Activated T-cell treated with anti-CD3 and anti-CD28 coated beads, Interleukin-2, amount 50 U/mL, for 24 hours (primary cell): ENCODE data around the gene LMO7.
"Not testable (repeated sequence)": the region's sequence is repeated elsewhere in the genome, so short reads cannot be mapped to it uniquely, and the experiment has no call there.

ENCODE experiments used
- DNase-seq: peaks from one replicate; pipeline ENCODE4 v3.0.0-alpha.2; 2020
- H3K27ac Mint-ChIP-seq: 2 replicates; pipeline ENCODE4 v1.8.0; 2020; ENCODE audit warnings: mild to moderate bottlenecking, mixed read lengths
- H3K27me3 Mint-ChIP-seq: 2 replicates; pipeline ENCODE4 v1.8.0; 2020; ENCODE audit warnings: mixed read lengths
- H3K36me3 Mint-ChIP-seq: 2 replicates; pipeline ENCODE4 v1.8.0; 2020; ENCODE audit warnings: low read depth, mixed read lengths
- H3K4me1 Mint-ChIP-seq: 2 replicates; pipeline ENCODE4 v1.8.0; 2020; ENCODE audit warnings: low read depth, mixed read lengths
- H3K4me3 Mint-ChIP-seq: 2 replicates; pipeline ENCODE4 v1.8.0; 2020; ENCODE audit warnings: mild to moderate bottlenecking, moderate library complexity, mixed read lengths
- H3K9me3 Mint-ChIP-seq: 2 replicates; pipeline ENCODE4 v1.8.0; 2020; ENCODE audit warnings: mixed read lengths

Gene LMO7

GRCh38 chr13:75666646-75667351, 30.7 kb downstream of the LMO7 start:
- H3K4me1 Mint-ChIP-seq, result no peaks in the 10 kb centered on the region
- no peaks in the 10 kb centered on the region for H3K36me3 Mint-ChIP-seq
- H3K9me3 Mint-ChIP-seq, result no peaks in the 10 kb centered on the region
- H3K4me3 Mint-ChIP-seq, result no peak overlapping the region
- no peaks in the 10 kb centered on the region for H3K27me3 Mint-ChIP-seq
- H3K27ac Mint-ChIP-seq, result no peak overlapping the region
- no peak for DNase-seq

- Mint-ChIP-seq H3K27me3 (no peaks in the 10 kb centered on the region), H3K27ac (no peak overlapping the region), H3K9me3 (no peaks in the 10 kb centered on the region), H3K4me3 (no peak overlapping the region), H3K4me1 (no peaks in the 10 kb centered on the region), H3K36me3 (no peaks in the 10 kb centered on the region)
- DNase-seq, result no peak
Measured at GRCh38 chr13:75669706-75670105, 33.6 kb downstream of the LMO7 start.

- Mint-ChIP-seq H3K4me1 (no peaks in the 10 kb centered on the region), H3K36me3 (no peaks in the 10 kb centered on the region), H3K9me3 (no peaks in the 10 kb centered on the region), H3K27ac (no peak overlapping the region), H3K4me3 (no peak overlapping the region), H3K27me3 (no peaks in the 10 kb centered on the region)
- no peak for DNase-seq
Measured at GRCh38 chr13:75670496-75670895, 34.4 kb downstream of the LMO7 start.

- Mint-ChIP-seq H3K4me1 (no peaks in the 10 kb centered on the region), H3K36me3 (no peaks in the 10 kb centered on the region), H3K9me3 (no peaks in the 10 kb centered on the region), H3K27me3 (no peaks in the 10 kb centered on the region), H3K4me3 (no peak overlapping the region), H3K27ac (no peak overlapping the region)
- no peak for DNase-seq
Measured at GRCh38 chr13:75675421-75675820, 39.3 kb downstream of the LMO7 start.

GRCh38 chr13:75679459-75679858, 43.3 kb downstream of the LMO7 start:
- no peak for DNase-seq
- Mint-ChIP-seq H3K27ac (no peak overlapping the region), H3K9me3 (no peaks in the 10 kb centered on the region), H3K4me1 (no peaks in the 10 kb centered on the region), H3K27me3 (no peaks in the 10 kb centered on the region), H3K36me3 (no peaks in the 10 kb centered on the region), H3K4me3 (no peak overlapping the region)

GRCh38 chr13:75680251-75680650, 44.1 kb downstream of the LMO7 start:
- not testable (repeated sequence) for H3K27ac Mint-ChIP-seq, H3K9me3 Mint-ChIP-seq, H3K36me3 Mint-ChIP-seq, H3K4me3 Mint-ChIP-seq, H3K27me3 Mint-ChIP-seq, H3K4me1 Mint-ChIP-seq, DNase-seq

- no peaks in the 10 kb centered on the region for H3K9me3 Mint-ChIP-seq
- H3K27ac Mint-ChIP-seq, result no peak overlapping the region
- H3K4me3 Mint-ChIP-seq, result no peak overlapping the region
- H3K4me1 Mint-ChIP-seq, result peaks cover 8% of the 10 kb centered on the region
- H3K36me3 Mint-ChIP-seq, result no peaks in the 10 kb centered on the region
- no peaks in the 10 kb centered on the region for H3K27me3 Mint-ChIP-seq
- DNase-seq, result no peak
Measured at GRCh38 chr13:75682326-75682725, 46.2 kb downstream of the LMO7 start.

- no peak for DNase-seq
- no peak overlapping the region for H3K4me3 Mint-ChIP-seq
- H3K9me3 Mint-ChIP-seq, result no peaks in the 10 kb centered on the region
- no peaks in the 10 kb centered on the region for H3K27me3 Mint-ChIP-seq
- H3K4me1 Mint-ChIP-seq, result peaks cover 8% of the 10 kb centered on the region
- H3K36me3 Mint-ChIP-seq, result no peaks in the 10 kb centered on the region
- no peak overlapping the region for H3K27ac Mint-ChIP-seq
Measured at GRCh38 chr13:75685239-75685697, 49.1 kb downstream of the LMO7 start.

- no peak for DNase-seq
- Mint-ChIP-seq H3K4me1 (peaks cover 13% of the 10 kb centered on the region), H3K27me3 (no peaks in the 10 kb centered on the region), H3K27ac (no peak overlapping the region), H3K9me3 (no peaks in the 10 kb centered on the region), H3K4me3 (no peak overlapping the region), H3K36me3 (no peaks in the 10 kb centered on the region)
Measured at GRCh38 chr13:75687150-75687763, 51.1 kb downstream of the LMO7 start.

- Mint-ChIP-seq H3K36me3 (no peaks in the 10 kb centered on the region), H3K27ac (no peak overlapping the region), H3K4me3 (no peak overlapping the region), H3K4me1 (peaks cover 13% of the 10 kb centered on the region), H3K27me3 (no peaks in the 10 kb centered on the region), H3K9me3 (no peaks in the 10 kb centered on the region)
- no peak for DNase-seq
Measured at GRCh38 chr13:75689686-75690085, 53.6 kb downstream of the LMO7 start.

GRCh38 chr13:75690607-75691006, 54.5 kb downstream of the LMO7 start:
- peaks cover 5% of the 10 kb centered on the region for H3K4me1 Mint-ChIP-seq
- H3K27ac Mint-ChIP-seq, result no peak overlapping the region
- no peaks in the 10 kb centered on the region for H3K27me3 Mint-ChIP-seq

GRCh38 chr13:75691183-75691582, 55.1 kb downstream of the LMO7 start:
- Mint-ChIP-seq H3K9me3 (no peaks in the 10 kb centered on the region), H3K4me1 (peaks cover 5% of the 10 kb centered on the region), H3K27ac (no peak overlapping the region), H3K27me3 (no peaks in the 10 kb centered on the region), H3K4me3 (no peak overlapping the region), H3K36me3 (no peaks in the 10 kb centered on the region)
- no peak for DNase-seq

More at GRCh38 chr13:75690607-75691006, 54.5 kb downstream of the LMO7 start:
- DNase-seq, result no peak
- H3K9me3 Mint-ChIP-seq, result no peaks in the 10 kb centered on the region
- H3K36me3 Mint-ChIP-seq, result no peaks in the 10 kb centered on the region
- H3K4me3 Mint-ChIP-seq, result no peak overlapping the region

- peaks cover 5% of the 10 kb centered on the region for H3K4me1 Mint-ChIP-seq
- H3K27me3 Mint-ChIP-seq, result no peaks in the 10 kb centered on the region
- H3K36me3 Mint-ChIP-seq, result no peaks in the 10 kb centered on the region
- DNase-seq, result no peak
- no peaks in the 10 kb centered on the region for H3K9me3 Mint-ChIP-seq
- no peak overlapping the region for H3K4me3 Mint-ChIP-seq
- no peak overlapping the region for H3K27ac Mint-ChIP-seq
Measured at GRCh38 chr13:75693227-75693626, 57.1 kb downstream of the LMO7 start.

GRCh38 chr13:75694722-75695121, 58.6 kb downstream of the LMO7 start:
- no peaks in the 10 kb centered on the region for H3K36me3 Mint-ChIP-seq
- H3K9me3 Mint-ChIP-seq, result no peaks in the 10 kb centered on the region
- no peak overlapping the region for H3K27ac Mint-ChIP-seq
- H3K4me1 Mint-ChIP-seq, result peaks cover 5% of the 10 kb centered on the region
- no peaks in the 10 kb centered on the region for H3K27me3 Mint-ChIP-seq
- DNase-seq, result no peak
- H3K4me3 Mint-ChIP-seq, result no peak overlapping the region

GRCh38 chr13:75695908-75696307, 59.8 kb downstream of the LMO7 start:
- not testable (repeated sequence) for H3K4me1 Mint-ChIP-seq, H3K36me3 Mint-ChIP-seq, H3K27me3 Mint-ChIP-seq, H3K9me3 Mint-ChIP-seq, H3K4me3 Mint-ChIP-seq, H3K27ac Mint-ChIP-seq
- DNase-seq, result peak; percentile 85
